Activated T-helper 9 cell treated with anti-CD3 and anti-CD28 coated beads, Interleukin-2, amount 50 U/mL, for 16 hours (primary cell): Measurements from ENCODE around the gene STAB1.

Source experiments
- DNase-seq: peaks from one replicate; pipeline ENCODE4 v3.0.0-alpha.2; 2020; ENCODE audit warnings: low read depth

Gene STAB1

DNA sequence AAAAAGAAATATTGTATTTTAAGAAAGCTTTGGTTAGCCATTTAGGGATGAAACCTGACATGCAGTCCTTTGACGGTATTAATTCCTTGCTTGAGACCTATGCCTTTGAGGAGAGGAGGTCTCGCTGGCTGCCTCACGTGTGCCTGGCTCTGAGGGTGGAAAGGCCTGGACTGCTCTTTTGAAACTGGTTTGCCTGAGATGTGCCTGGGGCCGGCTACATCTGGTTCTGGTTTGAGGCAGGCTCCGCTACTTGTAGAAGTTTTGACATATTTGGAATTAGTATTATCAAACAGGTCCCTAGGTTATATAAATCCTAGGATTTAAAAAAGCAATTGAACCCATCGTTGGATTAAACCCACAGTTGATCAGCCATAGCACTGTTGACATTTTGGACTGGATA lies 33.3 kb upstream of the STAB1 start:
- DNase-seq = no peak

DNA sequence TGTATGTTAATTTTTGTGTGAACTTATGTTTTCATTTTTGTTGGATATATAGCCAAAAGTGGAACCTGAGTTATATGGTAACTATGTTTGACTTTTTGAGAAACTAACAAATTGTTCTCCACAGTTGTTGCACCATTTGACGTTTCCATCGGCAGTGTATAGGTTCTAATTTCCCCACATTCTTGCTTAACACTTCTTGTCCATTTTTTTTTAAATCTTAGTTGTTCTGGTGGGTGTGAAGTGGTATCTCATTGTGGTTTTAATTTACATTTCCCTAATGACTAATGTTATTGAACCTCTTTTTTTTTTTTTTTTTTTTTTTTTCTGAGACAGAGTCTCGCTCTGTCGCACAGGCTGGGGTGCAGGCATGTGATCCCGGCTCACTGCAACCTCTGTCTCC lies 31.7 kb upstream of the STAB1 start:
- no peak for DNase-seq

DNA sequence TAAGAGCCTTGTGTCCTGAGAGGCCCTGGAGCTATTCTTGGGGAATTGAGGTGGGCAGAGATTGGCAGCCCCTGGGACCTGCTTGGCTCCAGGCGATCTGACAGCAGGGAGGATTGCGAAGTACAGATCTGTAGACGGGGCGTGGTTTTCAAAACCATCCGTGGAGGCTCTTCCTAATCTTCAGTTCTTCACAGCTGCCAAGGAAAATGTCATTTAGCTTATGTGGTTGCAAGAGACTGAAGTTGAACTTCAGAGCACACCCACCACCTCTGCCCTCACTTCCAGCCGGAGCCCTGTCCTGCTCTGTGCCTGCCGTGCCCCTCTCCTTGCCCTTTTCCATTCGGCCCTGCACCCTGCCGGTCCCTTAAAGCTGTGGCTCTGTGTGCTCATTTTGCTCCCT lies 26.8 kb upstream of the STAB1 start:
- no peak for DNase-seq

DNA sequence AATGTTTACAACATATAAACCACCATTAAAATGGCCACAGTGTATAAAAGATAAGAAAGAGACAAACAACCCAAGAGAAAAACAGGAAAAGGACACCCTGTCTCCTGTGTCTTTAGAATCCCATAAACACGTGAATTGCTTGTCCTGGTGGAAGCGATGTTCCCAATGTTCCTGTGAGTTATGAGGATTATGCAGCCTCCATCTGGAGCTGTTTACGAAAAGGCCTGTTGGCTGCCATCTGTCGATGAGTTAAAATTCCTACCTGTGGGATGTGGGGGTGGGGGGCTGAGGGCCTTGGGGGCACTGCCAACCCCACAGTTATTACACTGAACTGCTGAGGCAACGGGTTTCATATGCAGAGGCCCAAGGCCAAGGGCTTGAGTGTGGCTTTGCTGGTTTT lies 26.1 kb upstream of the STAB1 start:
- no peak for DNase-seq

DNA sequence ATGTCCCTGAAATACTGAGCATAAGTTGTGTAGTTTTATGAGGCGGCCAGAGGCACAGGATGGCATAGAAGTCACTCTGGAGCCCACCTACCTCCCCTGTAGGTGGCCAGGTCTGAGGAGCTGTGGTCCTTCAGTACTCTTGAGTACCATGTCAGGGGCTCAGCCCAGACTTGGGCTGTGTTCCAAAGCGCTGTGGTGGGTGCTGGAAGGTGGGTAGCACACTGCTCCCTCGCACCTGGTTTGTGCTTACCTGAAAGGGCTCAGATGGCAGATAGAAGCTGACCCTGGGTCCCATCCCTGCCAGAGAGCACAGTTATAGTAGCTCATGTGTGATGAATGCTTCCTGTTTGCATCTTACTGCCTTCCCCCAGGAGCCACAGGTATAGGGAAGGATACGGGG lies 24.2 kb upstream of the STAB1 start:
- no peak for DNase-seq

DNA sequence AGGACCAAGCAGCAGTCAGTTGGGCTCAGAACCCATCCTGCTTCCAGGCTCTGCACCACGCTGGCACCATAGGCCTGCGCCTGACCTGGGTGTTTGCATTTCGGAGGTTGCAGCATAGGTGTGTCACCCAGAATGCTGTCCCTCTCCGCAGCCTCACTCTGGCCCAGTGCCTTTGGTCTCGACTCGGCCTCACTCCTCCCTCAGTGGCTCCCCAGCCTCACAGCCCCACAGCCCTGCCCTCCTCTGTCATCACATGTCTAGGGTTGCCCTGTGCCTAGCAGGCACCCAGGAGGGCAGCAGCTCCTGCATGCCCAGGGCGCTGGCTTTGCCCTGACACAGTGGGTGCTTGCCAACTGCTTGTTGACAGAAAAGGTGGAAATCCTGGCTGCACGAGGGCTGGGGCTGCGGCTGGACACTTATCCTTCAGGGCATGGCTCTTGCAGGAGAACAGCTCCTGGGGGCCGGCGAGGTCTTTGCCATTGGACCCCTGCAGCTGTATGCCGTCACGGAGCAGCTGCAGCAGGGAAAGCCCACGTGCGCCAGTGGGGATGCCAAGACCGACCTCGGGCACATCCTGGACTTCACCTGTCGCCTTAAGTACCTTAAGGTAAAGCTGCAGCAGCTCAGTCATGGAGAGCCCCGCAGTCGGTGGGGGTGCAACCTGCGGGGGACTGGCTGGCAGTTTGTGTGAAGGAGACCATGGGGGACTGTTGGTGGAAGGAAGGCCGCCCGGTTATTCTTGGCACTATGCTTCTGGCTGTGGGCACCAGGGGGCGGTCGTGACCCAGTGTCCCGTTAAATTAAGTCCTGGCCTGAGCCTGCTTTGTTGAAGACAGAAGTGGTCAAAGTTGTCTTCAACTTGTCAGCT lies 23.5 kb upstream of the STAB1 start:
- DNase-seq = no peak

DNA sequence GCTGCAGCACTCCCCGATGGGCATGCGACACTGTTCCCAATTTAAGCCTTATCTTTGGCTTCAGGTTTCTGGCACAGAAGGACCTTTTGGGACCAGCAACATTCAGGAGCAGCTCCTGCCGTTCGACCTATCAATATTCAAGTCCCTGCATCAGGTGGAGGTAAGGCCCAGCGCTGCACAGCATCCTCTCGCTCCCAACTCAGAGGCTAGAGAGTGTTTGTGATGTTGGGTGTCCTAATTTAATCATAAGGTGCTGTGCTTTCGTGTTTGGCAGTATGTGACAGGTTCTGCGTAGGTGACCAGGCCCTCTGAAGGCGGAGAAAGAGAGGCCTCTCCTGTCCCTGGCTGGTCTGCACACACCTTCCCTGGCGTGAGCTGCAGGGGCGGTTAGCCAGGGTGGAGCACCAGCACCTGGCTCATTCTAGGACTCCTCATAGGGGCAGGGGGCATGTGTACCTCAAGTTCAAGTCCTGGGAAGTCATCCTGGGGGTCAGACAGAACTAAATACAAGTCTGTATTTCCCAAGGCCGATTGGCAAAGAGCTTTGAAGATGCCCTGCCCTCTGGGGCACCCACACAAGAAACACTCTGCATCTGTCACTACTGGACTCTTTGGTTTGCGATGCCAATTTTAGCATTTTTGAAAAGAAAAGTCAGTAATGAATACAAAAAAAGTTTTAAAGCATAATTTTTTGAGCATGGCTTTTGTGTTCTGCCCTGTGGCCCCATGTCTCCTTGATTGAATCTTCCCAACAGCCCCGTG lies 22.7 kb upstream of the STAB1 start:
- no peak for DNase-seq

DNA sequence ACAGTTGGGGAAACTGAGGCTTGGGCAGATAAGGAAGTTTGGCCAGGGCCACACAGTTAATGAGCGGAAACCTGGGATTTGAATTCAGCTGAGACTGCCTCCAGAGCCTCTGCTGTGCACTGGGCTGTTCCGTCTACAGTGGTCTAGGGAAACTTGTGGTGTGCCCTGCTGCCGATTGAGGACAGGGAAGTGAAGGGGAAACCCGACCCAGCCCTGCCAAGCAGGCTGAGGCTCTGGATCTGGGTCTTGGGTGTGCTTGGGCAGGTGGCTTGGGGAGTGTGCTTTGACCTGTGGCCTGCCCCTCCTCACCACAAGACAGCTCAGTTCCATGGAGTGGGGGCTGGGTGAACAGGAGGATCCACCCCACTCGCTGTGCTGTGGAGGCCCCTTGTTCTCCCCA lies 22.1 kb upstream of the STAB1 start:
- DNase-seq = no peak

DNA sequence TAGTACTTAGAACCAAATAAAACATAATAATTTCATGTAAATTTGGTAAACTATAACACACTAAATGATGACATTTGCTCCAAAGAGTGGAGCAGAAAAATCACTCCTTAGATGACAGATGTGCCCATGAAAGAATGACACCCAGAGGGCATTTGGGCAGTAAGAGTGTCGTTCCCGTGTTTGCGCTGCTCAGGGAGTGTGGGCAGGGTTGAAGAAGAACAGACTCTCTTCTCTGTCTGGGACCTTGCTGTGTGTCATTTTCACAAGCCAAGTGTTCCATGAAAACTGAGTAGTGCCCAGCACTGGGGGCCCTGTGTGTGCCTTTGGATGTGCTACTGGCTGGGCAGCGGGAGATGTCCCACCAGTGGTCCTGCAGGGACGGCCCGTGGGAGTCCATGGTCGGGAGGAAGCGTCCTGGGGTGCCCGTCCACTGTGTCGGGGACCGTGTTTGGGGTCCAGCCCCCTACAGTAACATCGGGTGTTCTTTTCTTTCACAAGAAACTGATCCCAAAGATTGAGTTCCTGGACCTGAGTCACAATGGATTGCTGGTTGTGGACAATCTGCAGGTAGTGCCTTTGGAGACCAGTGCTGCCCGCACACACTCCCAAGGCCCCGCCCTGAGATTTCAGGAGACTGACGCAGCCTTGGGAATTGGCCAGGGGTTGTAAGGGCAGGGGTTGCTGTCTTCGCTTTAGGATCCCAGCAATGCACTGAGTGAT lies 17.9 kb upstream of the STAB1 start:
- no peak for DNase-seq

DNA sequence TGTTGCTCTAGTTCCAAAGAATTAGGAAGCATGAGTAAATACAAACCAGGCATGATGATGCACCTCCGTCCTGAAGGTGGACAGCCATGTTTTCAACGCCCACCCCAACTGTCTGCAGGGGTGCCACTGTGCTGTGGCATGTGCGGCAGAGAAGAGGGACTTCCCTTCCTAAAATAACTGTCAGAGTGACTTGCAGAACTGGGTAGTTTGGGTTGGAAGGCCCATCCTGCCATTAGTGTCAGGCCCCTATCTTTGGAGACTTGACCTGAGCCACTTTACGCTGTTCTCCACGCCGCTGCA lies 17.4 kb upstream of the STAB1 start:
- no peak for DNase-seq

DNA sequence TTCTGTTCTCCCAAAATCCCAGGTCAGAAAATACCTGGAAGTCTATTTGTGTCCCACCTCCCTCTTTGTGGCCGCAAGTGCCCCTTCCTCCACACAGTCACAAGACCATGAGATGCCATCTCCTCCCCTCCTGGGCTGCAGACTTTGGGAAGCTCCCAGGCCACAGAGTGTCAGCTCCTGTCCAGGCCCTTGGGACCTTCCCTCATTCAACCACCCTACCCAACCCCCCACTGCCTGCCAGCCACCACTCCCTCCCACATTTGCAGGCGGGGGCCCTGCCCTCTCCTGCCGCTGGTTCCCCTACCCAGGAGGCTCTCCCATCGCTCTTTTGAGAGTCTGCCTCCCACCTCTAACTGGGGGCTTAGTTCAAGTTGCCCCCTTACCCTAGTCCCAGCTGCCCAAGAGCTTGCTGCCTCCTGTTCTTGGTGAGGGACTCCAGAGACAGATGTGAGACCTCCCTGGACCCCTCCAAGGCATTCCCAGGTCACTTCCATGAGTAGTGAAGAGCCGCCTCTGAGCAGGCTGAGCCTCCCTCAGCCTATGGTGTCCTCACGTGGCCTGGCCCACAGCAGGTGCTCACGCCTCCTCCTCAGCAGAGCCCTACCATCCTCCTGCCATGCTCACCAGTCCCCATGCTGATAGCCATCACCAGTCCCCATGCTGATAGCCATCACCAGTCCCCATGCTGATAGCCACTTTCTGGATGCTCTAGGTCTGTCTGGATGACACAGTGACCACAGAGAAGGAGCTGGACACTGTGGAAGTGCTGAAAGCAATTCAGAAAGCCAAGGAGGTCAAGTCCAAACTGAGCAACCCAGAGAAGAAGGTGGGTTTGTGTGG lies 15.9 kb upstream of the STAB1 start:
- no peak for DNase-seq

DNA sequence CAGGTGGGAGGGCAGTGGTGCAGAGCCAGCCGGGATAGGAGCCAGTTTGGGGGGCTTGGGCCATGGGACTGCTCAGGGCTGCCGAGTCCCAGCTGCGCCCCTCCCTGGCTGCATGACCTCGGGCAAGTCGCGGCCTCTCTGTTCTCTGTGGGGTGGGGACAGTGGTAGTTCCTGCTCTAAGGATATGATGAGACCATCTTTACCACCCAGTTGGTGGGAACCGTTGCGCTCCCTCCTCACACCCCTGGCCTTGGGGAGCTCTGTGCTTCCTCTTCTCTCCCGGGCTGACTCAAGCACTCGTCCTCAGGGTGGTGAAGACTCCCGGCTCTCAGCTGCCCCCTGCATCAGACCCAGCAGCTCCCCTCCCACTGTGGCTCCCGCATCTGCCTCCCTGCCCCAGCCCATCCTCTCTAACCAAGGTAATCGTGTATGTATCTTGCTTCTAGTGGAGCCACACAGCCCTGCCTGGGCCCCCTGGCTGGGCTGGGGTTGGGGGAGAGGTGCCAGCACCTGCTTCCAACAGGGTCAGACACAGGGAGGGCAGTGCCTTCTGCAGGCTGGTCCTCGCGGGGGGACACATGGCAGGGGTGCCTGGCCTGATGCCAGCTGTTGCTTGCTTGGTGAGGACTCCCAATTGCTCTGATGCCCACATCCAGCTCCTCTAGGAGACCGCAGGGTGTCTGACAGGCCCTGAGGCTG lies 15.1 kb upstream of the STAB1 start:
- no peak for DNase-seq

DNA sequence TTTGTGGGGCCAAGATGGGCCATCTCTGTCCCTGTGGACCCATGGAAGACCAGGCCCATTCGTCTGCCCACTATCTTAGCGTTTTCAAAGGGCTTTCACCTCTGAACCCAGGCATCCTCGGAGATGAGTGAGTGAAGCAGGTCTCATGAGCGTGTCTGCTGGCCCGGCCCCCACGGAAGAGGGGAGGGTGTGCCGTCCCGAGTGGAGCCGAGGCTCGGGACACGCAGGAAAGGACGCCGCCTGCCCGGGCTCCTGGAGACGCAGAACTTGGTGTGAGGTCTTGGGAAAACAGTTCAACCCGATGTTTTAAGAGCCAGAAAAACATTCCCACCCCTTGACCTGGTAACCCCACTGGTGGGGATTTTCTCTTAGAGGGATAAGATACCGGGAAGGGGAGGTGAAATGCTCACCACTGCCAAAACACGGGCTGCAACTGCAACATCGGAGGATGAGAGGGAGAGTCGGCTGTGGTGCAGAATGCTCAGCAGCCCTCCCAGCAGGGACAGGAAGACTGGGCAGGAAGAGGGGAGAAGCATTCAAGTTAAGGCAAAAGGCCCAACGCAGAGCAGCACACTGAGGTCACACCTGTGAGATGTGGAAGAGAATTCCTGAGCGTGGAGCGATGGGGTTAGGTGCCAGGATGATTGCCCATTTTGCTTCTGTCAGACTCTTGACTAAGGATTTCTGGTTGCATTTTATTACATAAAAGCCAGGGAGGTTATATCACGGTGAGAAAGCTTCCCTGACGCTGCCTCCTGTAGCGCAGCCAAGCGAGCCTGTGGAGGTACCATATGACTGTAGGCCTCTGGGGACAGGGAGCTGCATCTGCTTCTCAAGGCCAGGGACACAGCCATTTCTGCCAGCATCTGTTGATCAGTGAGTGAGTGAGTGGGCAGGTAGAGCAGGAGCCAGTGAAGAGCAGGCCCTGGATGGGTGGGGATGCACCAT lies 14.1 kb upstream of the STAB1 start:
- no peak for DNase-seq

DNA sequence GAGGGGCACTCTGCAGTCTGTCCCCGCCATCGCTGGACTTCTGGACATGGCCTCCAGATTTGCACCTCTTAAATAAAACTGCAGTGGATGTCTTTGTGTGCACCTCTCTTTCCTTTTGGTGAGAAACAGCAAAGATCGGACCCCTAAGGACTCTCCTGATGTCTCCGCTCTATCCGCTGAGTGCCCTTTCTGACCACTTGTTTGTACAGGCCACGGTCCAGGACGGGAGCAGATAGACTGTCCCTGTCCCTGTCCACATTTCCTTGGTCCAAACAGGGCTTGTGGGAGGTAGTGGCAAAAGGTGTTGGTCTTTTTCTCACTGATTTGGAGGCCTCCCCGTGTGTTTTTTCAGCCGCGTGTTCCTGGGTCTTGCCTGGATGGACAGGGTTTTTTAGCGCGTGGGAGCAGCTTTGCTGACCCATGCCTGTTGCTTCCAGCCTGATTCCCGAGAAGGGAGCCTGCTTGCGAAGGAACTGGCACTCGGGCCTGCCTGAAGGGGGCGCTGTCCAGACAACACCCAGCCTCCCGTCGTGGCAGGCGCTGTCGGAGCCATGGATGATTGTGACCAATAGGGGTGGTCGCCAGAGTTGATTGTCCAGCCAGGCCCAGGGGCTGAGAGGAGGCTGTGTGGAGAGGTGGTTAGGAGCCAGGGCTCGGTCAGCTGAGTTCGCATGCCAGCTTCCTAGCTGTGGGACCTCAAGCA lies 13.2 kb upstream of the STAB1 start:
- no peak for DNase-seq

DNA sequence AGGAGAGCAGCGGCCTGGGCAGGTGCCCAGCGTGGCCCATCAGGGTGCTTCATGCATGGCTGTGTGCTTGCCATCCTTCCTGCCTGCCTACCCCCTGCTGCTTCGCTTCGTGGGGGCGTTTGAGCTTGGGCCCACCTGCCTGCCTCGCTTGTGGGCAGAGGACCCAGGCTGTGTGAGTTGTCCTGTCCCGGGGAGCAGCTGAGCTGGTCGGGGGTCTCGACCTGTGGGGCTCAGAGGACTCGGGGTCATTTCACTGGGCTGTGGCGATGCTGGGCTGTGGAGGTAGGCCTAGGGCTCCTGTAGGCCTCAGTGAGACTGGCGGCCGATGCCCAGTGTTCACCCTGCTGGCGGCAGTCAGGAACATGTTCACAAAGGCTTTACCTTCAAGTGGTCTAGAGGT lies 12.1 kb upstream of the STAB1 start:
- DNase-seq = no peak

DNA sequence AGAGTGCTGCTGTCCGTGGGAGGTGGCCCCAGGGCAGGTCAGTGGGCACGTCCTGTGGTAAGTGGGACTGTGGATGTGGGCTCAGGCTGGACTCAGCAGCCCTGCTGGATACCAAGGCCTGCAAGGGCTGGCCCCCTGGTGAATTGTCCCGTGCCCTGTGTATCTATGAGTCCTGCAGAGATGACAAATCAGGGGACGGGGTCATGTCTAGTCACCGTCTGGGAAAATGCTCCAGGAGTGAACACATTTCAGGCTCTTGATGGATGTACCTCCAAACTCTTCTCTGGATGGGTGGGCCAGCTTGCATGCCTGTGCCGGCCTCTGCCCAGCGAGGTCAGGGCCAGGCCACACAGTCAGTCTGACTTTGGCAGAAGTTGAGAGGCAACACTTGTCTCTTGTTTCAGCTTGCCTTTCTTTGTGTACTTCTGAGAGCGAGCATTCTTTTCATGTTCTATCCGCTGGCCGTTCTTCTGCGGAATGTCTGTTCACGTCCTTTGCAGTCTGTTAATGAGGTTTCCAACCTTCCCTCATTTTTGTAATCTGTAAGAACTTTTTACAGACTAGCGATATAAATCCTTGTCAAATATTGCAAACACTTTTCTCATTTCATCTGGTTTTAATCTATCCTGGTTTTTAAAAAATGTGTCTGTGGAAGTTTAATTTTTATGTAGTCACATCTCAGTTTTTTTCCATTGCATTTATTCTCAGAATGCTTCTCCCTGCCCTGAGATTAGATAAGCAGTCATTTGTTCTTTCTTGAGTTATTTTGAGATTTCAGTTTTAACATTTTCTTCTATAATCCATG lies 11.4 kb upstream of the STAB1 start:
- no peak for DNase-seq

DNA sequence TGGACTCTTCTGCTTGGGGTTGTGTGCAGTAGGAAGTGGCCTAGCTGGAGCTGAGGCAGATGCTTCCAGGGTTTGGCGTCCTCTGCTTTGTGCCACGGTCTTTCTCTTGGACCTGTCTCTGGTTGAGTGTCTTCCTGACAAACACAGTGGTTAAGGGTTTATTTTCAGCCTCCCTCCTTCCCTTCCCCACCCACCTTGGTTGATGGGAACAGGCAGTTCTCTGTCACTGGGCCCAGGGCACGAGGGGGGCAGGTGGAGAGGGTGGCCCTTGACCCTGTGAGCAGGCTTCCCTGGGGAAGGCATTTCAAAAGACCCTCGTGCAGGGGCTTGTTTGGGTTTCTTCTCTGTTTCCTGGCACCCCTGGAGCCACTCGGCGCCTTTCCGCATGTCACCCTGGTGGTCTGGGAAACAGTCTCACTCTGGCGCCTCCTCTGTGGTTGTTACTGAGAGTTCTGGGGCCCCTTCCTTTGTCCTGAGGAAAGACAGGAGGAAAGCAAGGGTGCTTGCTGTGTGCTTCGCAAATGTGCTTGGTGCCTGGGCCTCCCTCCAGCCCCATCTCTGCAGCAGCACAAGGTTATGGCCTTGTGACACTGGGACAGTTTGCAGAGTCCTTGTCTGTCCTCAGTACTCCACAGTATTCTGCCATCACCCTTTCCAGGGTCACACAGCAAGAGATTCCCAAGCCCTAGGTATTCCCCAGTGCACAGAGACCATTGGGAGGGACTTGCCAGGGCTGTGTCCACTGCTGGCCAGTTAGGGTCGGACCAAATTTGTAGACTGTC lies 10.3 kb upstream of the STAB1 start:
- no peak for DNase-seq
